ENCODE measurements around the gene COQ10B.

GRCh38 chr2:197506658-197507057 lies 53.3 kb downstream of the COQ10B start:
- TF ChIP-seq, protein P1, sequence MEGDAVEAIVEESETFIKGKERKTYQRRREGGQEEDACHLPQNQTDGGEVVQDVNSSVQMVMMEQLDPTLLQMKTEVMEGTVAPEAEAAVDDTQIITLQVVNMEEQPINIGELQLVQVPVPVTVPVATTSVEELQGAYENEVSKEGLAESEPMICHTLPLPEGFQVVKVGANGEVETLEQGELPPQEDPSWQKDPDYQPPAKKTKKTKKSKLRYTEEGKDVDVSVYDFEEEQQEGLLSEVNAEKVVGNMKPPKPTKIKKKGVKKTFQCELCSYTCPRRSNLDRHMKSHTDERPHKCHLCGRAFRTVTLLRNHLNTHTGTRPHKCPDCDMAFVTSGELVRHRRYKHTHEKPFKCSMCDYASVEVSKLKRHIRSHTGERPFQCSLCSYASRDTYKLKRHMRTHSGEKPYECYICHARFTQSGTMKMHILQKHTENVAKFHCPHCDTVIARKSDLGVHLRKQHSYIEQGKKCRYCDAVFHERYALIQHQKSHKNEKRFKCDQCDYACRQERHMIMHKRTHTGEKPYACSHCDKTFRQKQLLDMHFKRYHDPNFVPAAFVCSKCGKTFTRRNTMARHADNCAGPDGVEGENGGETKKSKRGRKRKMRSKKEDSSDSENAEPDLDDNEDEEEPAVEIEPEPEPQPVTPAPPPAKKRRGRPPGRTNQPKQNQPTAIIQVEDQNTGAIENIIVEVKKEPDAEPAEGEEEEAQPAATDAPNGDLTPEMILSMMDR (conservative IDR thresholded peaks at IDR 0.05; ENCODE audit: low read length): no peak
- TF ChIP-seq EZH2phosphoT487 (IDR thresholded peaks at IDR 0.05; ENCODE audit: borderline replicate concordance, low read depth, low read length): no peak
